Skeletal muscle satellite cell (primary cell): ENCODE measurements around the gene SZT2. TPM values are rescaled to one million over a fixed set of nuclear protein-coding genes. Genes with fewer than 3 reads are reported as not detected.

Source experiments
- H3K27me3 ChIP-seq: 2 replicates; pipeline ENCODE4 v1.7.0; 2013; ENCODE audit warnings: low read length; ENCODE audit not compliant: control insufficient read depth, insufficient read depth
- H3K36me3 ChIP-seq: 2 replicates; pipeline ENCODE4 v1.7.0; 2013; ENCODE audit warnings: mild to moderate bottlenecking, control low read depth, low read length; ENCODE audit not compliant: insufficient read depth
- H3K4me1 ChIP-seq: 2 replicates; pipeline ENCODE4 v1.7.0; 2013; ENCODE audit warnings: low read length; ENCODE audit not compliant: control insufficient read depth, insufficient read depth
- H3K4me2 ChIP-seq: 2 replicates; pipeline ENCODE4 v1.7.0; 2013; ENCODE audit warnings: mild to moderate bottlenecking, low read length
- H3K4me3 ChIP-seq: 2 replicates; pipeline ENCODE4 v1.7.0; 2013; ENCODE audit warnings: low read length
- H3K9ac ChIP-seq: 2 replicates; pipeline ENCODE4 v1.7.0; 2013; ENCODE audit warnings: mild to moderate bottlenecking, low read depth, low read length, moderate library complexity
- H3K9me3 ChIP-seq: replicated peaks from 2 replicates; pipeline ENCODE4 v1.7.0; 2013; ENCODE audit warnings: mild to moderate bottlenecking, control low read depth, low read length
- total RNA-seq: library from RNA; depleted of rRNA; stranded (reverse); fragments of >200 nt; gene quantifications from 2 replicates; pipeline ENCODE4 v1.2.3, GENCODE V29; 2012; rRNA removed

SZT2 gene
- total RNA-seq = 23.6 and 26.6 TPM in 2 replicates

GRCh38 chr1:43389326-43390313, at the start of gene SZT2, which contains the start of gene MED8:
SZT2 (plus strand) TSS chr1:43389899; CDS start chr1:43389969, 70 bp downstream.
MED8 (minus strand) TSS chr1:43389800; CDS start chr1:43389764, 36 bp downstream.
- Histone ChIP-seq H3K4me3 (peak within 1 kb of the TSS; percentile 99), H3K9ac (peak within 1 kb of the TSS; percentile 96), H3K27me3 (no peaks in the 10 kb centered on the region)

GRCh38 chr1:43340559-43340958, 49.1 kb upstream of the SZT2 start:
- Histone ChIP-seq H3K9ac (no peak overlapping the region), H3K4me2 (no peak overlapping the region), H3K4me3 (no peak overlapping the region), H3K36me3 (no peaks in the 10 kb centered on the region), H3K27me3 (peaks cover 31% of the 10 kb centered on the region), H3K4me1 (no peaks in the 10 kb centered on the region), H3K9me3 (no peaks in the 10 kb centered on the region)

More at GRCh38 chr1:43389326-43390313, at the start of gene SZT2, which contains the start of gene MED8:
- Histone ChIP-seq H3K4me1 (peaks cover 20% of the 10 kb centered on the region), H3K9me3 (no peaks in the 10 kb centered on the region), H3K36me3 (peaks cover 34% of the 10 kb centered on the region), H3K4me2 (peak within 1 kb of the TSS; percentile 89)

- Histone ChIP-seq H3K9me3 (no peaks in the 10 kb centered on the region), H3K4me2 (no peak overlapping the region), H3K4me3 (no peak overlapping the region), H3K36me3 (no peaks in the 10 kb centered on the region), H3K4me1 (peaks cover 10% of the 10 kb centered on the region), H3K9ac (no peak overlapping the region), H3K27me3 (peaks cover 34% of the 10 kb centered on the region)
Measured at GRCh38 chr1:43344267-43344850, 45.3 kb upstream of the SZT2 start.

GRCh38 chr1:43345120-43345519, 44.6 kb upstream of the SZT2 start:
- Histone ChIP-seq H3K4me2 (no peak overlapping the region), H3K4me1 (peaks cover 17% of the 10 kb centered on the region), H3K36me3 (no peaks in the 10 kb centered on the region), H3K4me3 (no peak overlapping the region), H3K27me3 (peaks cover 28% of the 10 kb centered on the region), H3K9ac (no peak overlapping the region), H3K9me3 (no peaks in the 10 kb centered on the region)

GRCh38 chr1:43346636-43347035, 43.1 kb upstream of the SZT2 start:
- no peaks in the 10 kb centered on the region for H3K36me3 ChIP-seq
- no peak overlapping the region for H3K4me3 ChIP-seq
- no peak overlapping the region for H3K4me2 ChIP-seq
- peaks cover 21% of the 10 kb centered on the region for H3K4me1 ChIP-seq
- peaks cover 18% of the 10 kb centered on the region for H3K27me3 ChIP-seq
- H3K9me3 ChIP-seq = no peaks in the 10 kb centered on the region
- no peak overlapping the region for H3K9ac ChIP-seq

- no peaks in the 10 kb centered on the region for H3K36me3 ChIP-seq
- peaks cover 21% of the 10 kb centered on the region for H3K4me1 ChIP-seq
- H3K4me2 ChIP-seq = peak overlapping the region; percentile 87
- peak overlapping the region; percentile 69 for H3K4me3 ChIP-seq
- peaks cover 18% of the 10 kb centered on the region for H3K27me3 ChIP-seq
- H3K9ac ChIP-seq = peak overlapping the region; percentile 52
- no peaks in the 10 kb centered on the region for H3K9me3 ChIP-seq
Measured at GRCh38 chr1:43348343-43348808, 41.3 kb upstream of the SZT2 start.

GRCh38 chr1:43348809-43349593, 40.7 kb upstream of the SZT2 start:
- H3K4me3 ChIP-seq = peak overlapping the region; percentile 69
- peak overlapping the region; percentile 87 for H3K4me2 ChIP-seq
- peaks cover 18% of the 10 kb centered on the region for H3K27me3 ChIP-seq
- H3K9me3 ChIP-seq = no peaks in the 10 kb centered on the region
- peak overlapping the region; percentile 52 for H3K9ac ChIP-seq
- H3K4me1 ChIP-seq = peaks cover 21% of the 10 kb centered on the region
- no peaks in the 10 kb centered on the region for H3K36me3 ChIP-seq

GRCh38 chr1:43349594-43350306, 39.9 kb upstream of the SZT2 start:
- H3K4me3 ChIP-seq = peak overlapping the region; percentile 69
- peaks cover 23% of the 10 kb centered on the region for H3K4me1 ChIP-seq
- peak overlapping the region; percentile 87 for H3K4me2 ChIP-seq
- H3K9me3 ChIP-seq = no peaks in the 10 kb centered on the region
- H3K9ac ChIP-seq = no peak overlapping the region
- H3K27me3 ChIP-seq = peaks cover 18% of the 10 kb centered on the region
- H3K36me3 ChIP-seq = no peaks in the 10 kb centered on the region

GRCh38 chr1:43350976-43351375, 38.7 kb upstream of the SZT2 start:
- H3K4me1 ChIP-seq = peaks cover 24% of the 10 kb centered on the region
- no peaks in the 10 kb centered on the region for H3K36me3 ChIP-seq
- no peak overlapping the region for H3K4me2 ChIP-seq
- H3K4me3 ChIP-seq = no peak overlapping the region
- peaks cover 18% of the 10 kb centered on the region for H3K27me3 ChIP-seq
- H3K9me3 ChIP-seq = no peaks in the 10 kb centered on the region
- H3K9ac ChIP-seq = no peak overlapping the region

- Histone ChIP-seq H3K9ac (no peak overlapping the region), H3K36me3 (no peaks in the 10 kb centered on the region), H3K4me3 (no peak overlapping the region), H3K4me1 (peaks cover 24% of the 10 kb centered on the region), H3K9me3 (no peaks in the 10 kb centered on the region), H3K4me2 (no peak overlapping the region), H3K27me3 (peaks cover 13% of the 10 kb centered on the region)
Measured at GRCh38 chr1:43351421-43352350, 38.0 kb upstream of the SZT2 start.
